K562 (cell line): ENCODE measurements around the gene MINDY4. TPM values are rescaled to one million over a fixed set of nuclear protein-coding genes. Genes with fewer than 3 reads are reported as not detected.

ENCODE experiments used
- ATAC-seq: fragments of 200-7000 bp; cut with Tn5 transposase; 3 replicates; pipeline ENCODE4 v1.9.1; 2020; ENCODE audit warnings: moderate library complexity
- BruUV-seq: library from RNA; stranded (reverse); fragments of 400-500 nt; replicated peaks from 2 replicates; lab custom pipeline; 2021; lab: Mats Ljungman, UMichigan
- CTCF ChIA-PET: fragments of 300-600 bp; formaldehyde crosslinking; extraction: SDS; loops from one replicate; lab custom pipeline; 2021; ENCODE audit warnings: low intra/inter-chr PET ratio; lab: Yijun Ruan, JAX
- POLR2A ChIA-PET: fragments of 300-600, 350-650 bp; sonication (Branson Sonifier 250); formaldehyde crosslinking; extraction: SDS; loops from one replicate; lab custom pipeline; 2021; ENCODE audit warnings: antibody characterized with exemption, inconsistent platforms; lab: Yijun Ruan, JAX
- DNase-seq, 4 experiments: peaks; one replicate each; pipeline versions ENCODE4 v3.0.0 to v3.0.0-alpha.2; 2011 to 2018; ENCODE audit warnings: low spot score in 3 of 4, mixed read lengths in 3 of 4; ENCODE audit errors: extremely low read depth in 1 of 4
- FAIRE-seq: peaks from 2 replicates; lab custom pipeline; 2011; peaks lifted over from hg19 to GRCh38; lab: Jason Lieb, UNC
- H2AFZ ChIP-seq: 2 replicates; pipeline ENCODE4 v1.6.0; 2011; ENCODE audit warnings: low read depth, low read length, control low read depth, inconsistent platforms
- H3K27ac ChIP-seq: fragments of 200-600 bp; 3 replicates; pipeline ENCODE4 v1.8.0; 2011; ENCODE audit warnings: low read depth, mild to moderate bottlenecking, control low read depth, inconsistent platforms, low read length, moderate library complexity, mixed read lengths; ENCODE audit errors: extremely low read depth
- H3K27me3 ChIP-seq, 2 experiments: fragments of 300-600 bp in 1 of 2; 2 replicates in 1 of 2; 3 replicates in 1 of 2; pipeline versions ENCODE4 v1.6.0 to v1.8.0; 2011; ENCODE audit warnings: inconsistent platforms in 2 of 2, low read length in 2 of 2, mild to moderate bottlenecking in 1 of 2, mixed read lengths in 1 of 2, moderate library complexity in 1 of 2; ENCODE audit not compliant: control insufficient read depth in 2 of 2, insufficient read depth in 2 of 2
- H3K36me3 ChIP-seq: fragments of 300-600 bp; 3 replicates; pipeline ENCODE4 v1.8.0; 2011; ENCODE audit warnings: mild to moderate bottlenecking, low read length, inconsistent platforms; ENCODE audit not compliant: control insufficient read depth, insufficient read depth
- H3K4me1 ChIP-seq, 2 experiments: fragments of 200-600 bp in 1 of 2; replicated peaks in 1 of 2; 2 replicates in 1 of 2; 3 replicates in 1 of 2; pipeline versions ENCODE4 v1.5.1 to v1.8.0; 2011; ENCODE audit warnings: inconsistent platforms in 2 of 2, low read length in 2 of 2, mild to moderate bottlenecking in 1 of 2, mixed read lengths in 1 of 2, moderate library complexity in 1 of 2; ENCODE audit not compliant: control insufficient read depth in 2 of 2, insufficient read depth in 2 of 2
- H3K4me2 ChIP-seq: 2 replicates; pipeline ENCODE4 v1.6.1; 2011; ENCODE audit warnings: low read length, control low read depth, inconsistent platforms, mixed read lengths; ENCODE audit not compliant: insufficient read depth
- H3K4me3 ChIP-seq: fragments of 200-600 bp; sonication (generic), shearing (Covaris generic); 2 replicates; pipeline ENCODE4 v1.5.1; 2016; ENCODE audit warnings: control low read depth, inconsistent platforms
- H3K79me2 ChIP-seq: fragments of 200-600 bp; 3 replicates; pipeline ENCODE4 v1.8.0; 2011; ENCODE audit warnings: low read length, inconsistent platforms; ENCODE audit not compliant: control insufficient read depth, insufficient read depth
- H3K9ac ChIP-seq, 2 experiments: 2 replicates each; pipeline versions ENCODE4 v1.6.0 to v1.6.1; 2011; ENCODE audit warnings: low read depth in 2 of 2, low read length in 2 of 2, control low read depth in 1 of 2, inconsistent platforms in 1 of 2, mild to moderate bottlenecking in 1 of 2, mixed read lengths in 1 of 2; ENCODE audit not compliant: insufficient read depth in 1 of 2
- H3K9me1 ChIP-seq: one replicate; pipeline ENCODE4 v1.6.0; 2011; ENCODE audit warnings: inconsistent platforms, mild to moderate bottlenecking, low read length, moderate library complexity; ENCODE audit not compliant: control insufficient read depth, insufficient read depth
- H3K9me3 ChIP-seq: replicated peaks from 2 replicates; pipeline ENCODE4 v1.5.1; 2011; ENCODE audit warnings: low read depth, low read length, inconsistent platforms; ENCODE audit not compliant: control insufficient read depth, insufficient read depth
- H4K20me1 ChIP-seq: replicated peaks from 2 replicates; pipeline ENCODE4 v1.6.1; 2011; ENCODE audit warnings: low read length, inconsistent platforms, mixed read lengths; ENCODE audit not compliant: control insufficient read depth, insufficient read depth
- ADNP ChIP-seq: fragments of 200-800 bp; sonication (Bioruptor generic); IDR thresholded peaks from 2 replicates; pipeline ENCODE4 v1.6.1; 2016; ENCODE audit warnings: missing genetic modification characterization, missing compliant biosample characterization
- ELF1 ChIP-seq: fragments of 200-800 bp; sonication (Bioruptor generic); IDR thresholded peaks from 2 replicates; pipeline ENCODE4 v1.6.1; 2016; ENCODE audit warnings: missing genetic modification characterization, missing compliant biosample characterization
- HMG20B ChIP-seq: fragments of 250-450 bp; sonication (Bioruptor Pico); IDR thresholded peaks from 2 replicates; pipeline ENCODE4 v1.5.0; 2021; ENCODE audit warnings: mild to moderate bottlenecking
- MEF2A ChIP-seq: IDR thresholded peaks from 2 replicates; pipeline ENCODE4 v1.6.1; 2011; ENCODE audit warnings: low read depth, mild to moderate bottlenecking, low read length, moderate library complexity; ENCODE audit not compliant: control insufficient read depth
- PHB ChIP-seq: fragments of 250-450 bp; sonication (Bioruptor Pico); IDR thresholded peaks from 2 replicates; pipeline ENCODE4 v1.5.0; 2021
- PPARD ChIP-seq: fragments of 250-450 bp; sonication (Bioruptor Pico); IDR thresholded peaks from 2 replicates; pipeline ENCODE4 v1.8.0; 2022; ENCODE audit warnings: inconsistent platforms, mild to moderate bottlenecking, moderate library complexity
- RBBP5 ChIP-seq: fragments of 200-600 bp; sonication (generic); IDR thresholded peaks from 2 replicates; pipeline ENCODE4 v1.6.1; 2012; ENCODE audit warnings: borderline replicate concordance, mild to moderate bottlenecking, low read length, control low read depth, inconsistent platforms; ENCODE audit not compliant: insufficient read depth, poor library complexity, severe bottlenecking
- SMARCB1 ChIP-seq: IDR thresholded peaks from 2 replicates; pipeline ENCODE4 v1.6.1; 2011; ENCODE audit warnings: improper control_type of control experiment, low read depth; ENCODE audit not compliant: insufficient read length
- ZBTB17 ChIP-seq: fragments of 450-650 bp; formaldehyde crosslinking; IDR thresholded peaks from 2 replicates; pipeline ENCODE4 v1.4.0; 2020; ENCODE audit warnings: mild to moderate bottlenecking
- ZC3H11A ChIP-seq: IDR thresholded peaks from 2 replicates; pipeline ENCODE4 v1.6.1; 2012; ENCODE audit warnings: low read depth, low read length, improper control_type of control experiment
- ZNF133 ChIP-seq: fragments of 250-450 bp; sonication (Bioruptor Pico); IDR thresholded peaks from 2 replicates; pipeline ENCODE4 v1.4.0; 2020; ENCODE audit warnings: mild to moderate bottlenecking
- ZNF174 ChIP-seq: fragments of 250-450 bp; sonication (Bioruptor Pico); IDR thresholded peaks from 2 replicates; pipeline ENCODE4 v1.4.0; 2020; ENCODE audit warnings: mild to moderate bottlenecking
- ZNF311 ChIP-seq: fragments of 250-450 bp; sonication (Bioruptor Pico); IDR thresholded peaks from 2 replicates; pipeline ENCODE4 v1.4.0; 2020; ENCODE audit warnings: mild to moderate bottlenecking, moderate library complexity
- ZNF586 ChIP-seq: fragments of 450-650 bp; formaldehyde crosslinking; conservative IDR thresholded peaks from 2 replicates; pipeline ENCODE4 v1.4.0; 2020; ENCODE audit warnings: mild to moderate bottlenecking, moderate library complexity
- WGBS: fragments of 100-300 bp; shearing (Covaris generic); methylation state at CpG from one replicate; pipeline ENCODE4 v1.1.6; 2016; ENCODE audit warnings: low coverage, mixed read lengths; ENCODE audit not compliant: insufficient coverage; ENCODE audit errors: missing lambda C conversion rate; 5-methylcytosine and 5-hydroxymethylcytosine counted together
- in situ Hi-C: fragments of 300-500 bp; cut with MboI; formaldehyde crosslinking; loops from 4 replicates; pipeline ENCODE4 v1.15.0; 2018; ENCODE audit warnings: inconsistent platforms, mixed read lengths
- intact Hi-C: fragments of 100-400 bp; cut with micrococcal nuclease; formaldehyde crosslinking; loops from 2 replicates; pipeline ENCODE4 v1.14.2; 2022
- polyA plus RNA-seq, 8 experiments: library from polyadenylated mRNA; depleted of rRNA in 4 of 8; stranded (reverse) in 5 of 8; unstranded in 3 of 8; fragments of >200 nt; fragmentation: Nextera tagmentation in 2 of 8; fragmentation: Illumina TruSeq in 1 of 8; extraction: Ambion mirVana in 2 of 8; extraction: Trizol in 1 of 8; gene quantifications; 2 replicates each; pipeline versions ENCODE4 v1.2.1 to v1.2.3, GENCODE V29; 2011 to 2014; ENCODE audit warnings: inconsistent platforms in 1 of 8, missing spikeins in 1 of 8
- total RNA-seq, 7 experiments: library from RNA; depleted of rRNA in 6 of 7; stranded (reverse); fragments of >200 nt in 6 of 7; fragmentation: Illumina TruSeq in 2 of 7; extraction: Trizol in 2 of 7; gene quantifications; 2 replicates each; pipeline versions ENCODE4 v1.2.1 to v1.2.3, GENCODE V29; 2011 to 2021; ENCODE audit warnings: low replicate concordance in 1 of 7

The MINDY4 gene
- total and polyA plus RNA-seq, 9 of the 15 experiments (the other 6 are each of a cell fraction or from before 2014, with no cell fraction given), result 2.1 to 16.7 (median 11.0) TPM

GRCh38 chr7:30933124-30933974 is 162.1 kb downstream of the MINDY4 start:
- ATAC-seq, result no peak; the same call in 1 of the 3 replicates
- intact Hi-C loops, result no loop called here
- in situ Hi-C loops, result no loop called here
- no TSS peak for BruUV-seq
- H3K79me2 ChIP-seq, result no peaks in the 10 kb centered on the region
- H3K27me3 ChIP-seq, result no peaks in the 10 kb centered on the region
- no peak overlapping the region for H3K4me2 ChIP-seq
- no peaks in the 10 kb centered on the region for H4K20me1 ChIP-seq
- H3K27ac ChIP-seq, result no peak overlapping the region
- H3K4me1 ChIP-seq, result peaks cover 0 to 31% of the 10 kb centered on the region in 2 experiments; a peak in 3 of 5 replicates
- H3K9me3 ChIP-seq, result no peaks in the 10 kb centered on the region
- CTCF ChIA-PET, result no interaction called here
- 50% methylated on average over 23 of the region's 26 CpGs for WGBS
- no peak for TF ChIP-seq ZNF311 (CRISPR knock-in tag)
- TF ChIP-seq HMG20B (CRISPR knock-in tag), result no peak
- no peak for TF ChIP-seq PHB (CRISPR knock-in tag)
- TF ChIP-seq ADNP (tag), result no peak
- TF ChIP-seq ZBTB17, result no peak
- TF ChIP-seq ZNF133 (CRISPR knock-in tag), result no peak
- TF ChIP-seq ZNF174 (CRISPR knock-in tag), result no peak
- TF ChIP-seq RBBP5, result no peak
- TF ChIP-seq MEF2A, result no peak
- no peak for TF ChIP-seq SMARCB1
- TF ChIP-seq PPARD (CRISPR knock-in tag), result no peak
- no peak for TF ChIP-seq ZC3H11A
- TF ChIP-seq ELF1 (tag), result no peak
- TF ChIP-seq ZNF586 (CRISPR knock-in tag), result no peak
- TF ChIP-seq, all 486 proteins: peak for 0
- Histone ChIP-seq H3K9me1 (no peaks in the 10 kb centered on the region), H2AFZ (no peak overlapping the region), H3K36me3 (no peaks in the 10 kb centered on the region), H3K4me3 (no peak overlapping the region), H3K9ac (peak overlapping the region in 1 of 2 experiments; percentile 53; a peak in 1 of 4 replicates)
- peak in 2 of 4 experiments; percentile 4 to 7 for DNase-seq
- FAIRE-seq, result no peak
- POLR2A ChIA-PET, result interaction anchor here (0.7 to 1.6 kb wide), 2 partner anchors 9 to 81 kb away, joined by 3 to 4 read pairs; no protein-coding TSS in a partner anchor
